ENCODE data around the gene CXorf65.

GRCh38 chrX:71118032-71118984 lies 11.8 kb upstream of the CXorf65 start, which contains the start of gene MED12:
- TF ChIP-seq EZH2 (IDR thresholded peaks at IDR 0.05; ENCODE audit: insufficient read depth, poor library complexity, severe bottlenecking): no peak
- no peak for TF ChIP-seq EZH2phosphoT487 (IDR thresholded peaks at IDR 0.05; ENCODE audit: insufficient read depth, low read depth)
